ENCODE results near the gene CD99L2.
A peak's percentile ranks its signal among the peaks of the same experiment; 100 is the strongest.
"Not testable (repeated sequence)": the region's sequence is repeated elsewhere in the genome, so short reads cannot be mapped to it uniquely, and the experiment has no call there.

CD99L2 gene

DNA sequence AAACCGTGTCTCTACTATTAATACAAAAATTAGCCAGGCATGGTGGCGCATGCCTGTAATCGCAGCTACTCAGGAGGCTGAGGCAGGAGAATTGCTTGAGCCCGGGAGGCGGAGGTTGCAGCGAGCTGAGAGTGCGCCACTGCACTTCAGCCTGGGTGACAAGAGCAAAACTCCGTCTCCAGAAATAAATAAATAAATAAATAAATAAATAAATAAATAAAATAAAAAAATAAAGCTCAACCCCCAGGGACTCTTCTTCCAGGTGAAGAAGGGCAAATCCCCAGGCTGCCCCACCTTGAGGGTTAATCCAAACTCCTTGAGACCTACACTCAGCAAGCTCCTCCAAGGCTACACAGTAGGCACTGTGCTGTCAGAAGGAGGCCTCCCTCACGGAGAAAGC lies 11.2 kb downstream of the CD99L2 start:
- not testable (repeated sequence) for H4K91ac ChIP-seq (ENCODE audit: low read depth, low read length); H3K18ac ChIP-seq (ENCODE audit: low read length); H3K4me2 ChIP-seq (ENCODE audit: low read length); H3K4me3 ChIP-seq (ENCODE audit: low read depth, low read length); H2BK120ac ChIP-seq (ENCODE audit: insufficient read depth, low read length, poor library complexity); H4K12ac ChIP-seq (ENCODE audit: low read depth, low read length); H4K8ac ChIP-seq (ENCODE audit: low read depth, low read length); H3K23ac ChIP-seq (ENCODE audit: low read length); DNase-seq; H2AFZ ChIP-seq (ENCODE audit: insufficient read depth, low read length, poor library complexity); H2BK12ac ChIP-seq (ENCODE audit: low read length); H3K14ac ChIP-seq (ENCODE audit: low read length); H3K27me3 ChIP-seq (ENCODE audit: insufficient read depth, low read length); H3K9me3 ChIP-seq (ENCODE audit: insufficient read depth, low read depth, low read length); H3K36me3 ChIP-seq (ENCODE audit: control insufficient read depth in 1 of 2, insufficient read depth in 2 of 2, low read length in 2 of 2); H3K4ac ChIP-seq (ENCODE audit: low read depth, low read length); H3K4me1 ChIP-seq (ENCODE audit: control insufficient read depth in 1 of 2, insufficient read depth in 2 of 2, low read length in 2 of 2); H3K79me1 ChIP-seq (ENCODE audit: low read length); H3K9ac ChIP-seq (ENCODE audit: low read length); H3K27ac ChIP-seq (ENCODE audit: low read depth, low read length); H2AK5ac ChIP-seq (ENCODE audit: low read length); H3K79me2 ChIP-seq (ENCODE audit: control insufficient read depth, insufficient read depth, low read length, poor library complexity); H2BK5ac ChIP-seq (ENCODE audit: low read depth, low read length, poor library complexity)
- no CpG with 5 or more reads among the region's 9 CpGs for WGBS (ENCODE audit: extremely low coverage, insufficient coverage, insufficient read length)

- no peak overlapping the region for H3K27ac ChIP-seq (ENCODE audit: low read depth, low read length)
- H3K9me3 ChIP-seq (ENCODE audit: insufficient read depth, low read depth, low read length): no peaks in the 10 kb centered on the region
- no peaks in the 10 kb centered on the region for H3K79me2 ChIP-seq (ENCODE audit: control insufficient read depth, insufficient read depth, low read length, poor library complexity)
- no peaks in the 10 kb centered on the region for H3K36me3 ChIP-seq (ENCODE audit: control insufficient read depth in 1 of 2, insufficient read depth in 2 of 2, low read length in 2 of 2)
- H3K9ac ChIP-seq (ENCODE audit: low read length): no peak overlapping the region
- H3K4me1 ChIP-seq (ENCODE audit: control insufficient read depth in 1 of 2, insufficient read depth in 2 of 2, low read length in 2 of 2): no peaks in the 10 kb centered on the region
- no peaks in the 10 kb centered on the region for H3K79me1 ChIP-seq (ENCODE audit: low read length)
- H3K4me2 ChIP-seq (ENCODE audit: low read length): no peak overlapping the region
- H2BK120ac ChIP-seq (ENCODE audit: insufficient read depth, low read length, poor library complexity): no peak overlapping the region
- no peak overlapping the region for H4K12ac ChIP-seq (ENCODE audit: low read depth, low read length)
- H2AK5ac ChIP-seq (ENCODE audit: low read length): no peak overlapping the region
- no peak overlapping the region for H3K4ac ChIP-seq (ENCODE audit: low read depth, low read length)
- no peak overlapping the region for H3K18ac ChIP-seq (ENCODE audit: low read length)
- no peaks in the 10 kb centered on the region for H3K27me3 ChIP-seq (ENCODE audit: insufficient read depth, low read length)
- H2BK12ac ChIP-seq (ENCODE audit: low read length): no peak overlapping the region
- no peak overlapping the region for H4K8ac ChIP-seq (ENCODE audit: low read depth, low read length)
- H2AFZ ChIP-seq (ENCODE audit: insufficient read depth, low read length, poor library complexity): no peak overlapping the region
- no peak overlapping the region for H3K14ac ChIP-seq (ENCODE audit: low read length)
- no peak overlapping the region for H3K23ac ChIP-seq (ENCODE audit: low read length)
- peak; percentile 31 to 80 for DNase-seq
- no peak overlapping the region for H3K4me3 ChIP-seq (ENCODE audit: low read depth, low read length)
- no CpG with 5 or more reads among the region's 7 CpGs for WGBS (ENCODE audit: extremely low coverage, insufficient coverage, insufficient read length)
- H2BK5ac ChIP-seq (ENCODE audit: low read depth, low read length, poor library complexity): no peak overlapping the region
- no peak overlapping the region for H4K91ac ChIP-seq (ENCODE audit: low read depth, low read length)
Measured at GRCh38 chrX:150886381-150886780, 12.1 kb downstream of the CD99L2 start.

DNA sequence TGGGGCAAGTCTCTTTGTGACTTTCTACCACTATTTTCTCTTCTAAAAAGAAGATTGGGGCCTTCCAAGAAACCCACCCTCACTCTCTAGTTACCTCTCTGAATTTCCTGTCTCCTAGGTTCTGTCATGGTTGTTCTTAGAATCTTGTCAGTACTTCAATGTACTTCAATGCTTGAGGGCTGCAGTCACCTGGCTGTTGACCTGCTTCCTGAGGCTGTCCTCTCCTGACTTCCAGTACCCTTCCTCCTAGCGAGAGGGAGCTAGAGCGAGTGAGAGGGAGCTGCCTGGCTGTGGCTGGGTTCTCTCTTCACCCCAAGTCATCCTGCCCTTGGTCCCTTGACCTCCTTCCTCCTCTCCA lies 17.7 kb downstream of the CD99L2 start:
- no peak overlapping the region for H2AK5ac ChIP-seq (ENCODE audit: low read length)

DNA sequence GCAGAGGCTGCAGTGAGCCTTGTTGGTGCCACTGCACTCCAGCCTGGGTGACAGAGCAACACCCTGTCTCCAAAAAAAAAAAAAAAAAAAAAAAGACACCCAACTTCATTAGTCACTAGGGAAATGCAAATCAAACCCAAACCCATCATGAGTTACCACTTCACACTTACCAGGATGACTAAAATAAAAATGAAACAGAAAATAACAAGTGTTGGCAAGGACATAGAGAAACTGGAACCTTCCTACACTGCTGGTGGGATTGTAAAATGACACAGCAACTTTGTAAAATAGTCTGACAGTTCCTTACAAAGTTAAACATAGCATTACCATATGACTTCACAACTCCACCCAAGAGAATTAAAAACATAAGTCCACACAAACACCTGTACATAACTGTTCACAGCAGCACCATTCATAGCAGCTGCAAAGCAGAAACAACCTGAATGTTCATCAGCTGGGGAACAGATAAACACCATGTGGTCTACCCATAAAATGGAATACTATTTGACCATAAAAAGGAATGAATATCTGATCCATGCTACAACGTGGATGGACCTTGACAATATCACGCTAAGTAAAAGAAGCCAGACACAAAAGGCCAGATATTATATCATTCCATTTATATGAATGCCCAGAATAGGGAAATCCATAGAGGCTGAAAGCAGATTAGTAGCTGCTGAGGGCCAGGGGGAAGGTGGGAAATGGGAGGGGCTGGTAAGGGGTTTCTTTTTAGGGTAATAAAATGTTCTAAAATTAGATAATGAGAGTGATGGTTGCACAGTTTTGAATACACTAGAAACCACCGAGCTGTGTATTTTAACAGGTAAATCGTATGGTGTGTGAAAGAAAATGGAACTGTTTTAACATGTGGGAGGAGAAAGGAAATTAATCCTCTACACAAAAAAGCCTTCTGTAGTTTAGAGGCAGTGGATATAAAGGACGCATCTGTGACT lies 18.3 kb downstream of the CD99L2 start:
- Histone ChIP-seq H2BK120ac (ENCODE audit: insufficient read depth, low read length, poor library complexity) (no peak overlapping the region), H3K79me2 (ENCODE audit: control insufficient read depth, insufficient read depth, low read length, poor library complexity) (no peaks in the 10 kb centered on the region)
- WGBS (ENCODE audit: extremely low coverage, insufficient coverage, insufficient read length): no CpG with 5 or more reads among the region's 5 CpGs

More for the DNA sequence above, 17.7 kb downstream of the CD99L2 start:
- Histone ChIP-seq H3K14ac (ENCODE audit: low read length) (no peak overlapping the region), H3K79me2 (ENCODE audit: control insufficient read depth, insufficient read depth, low read length, poor library complexity) (no peaks in the 10 kb centered on the region), H4K8ac (ENCODE audit: low read depth, low read length) (no peak overlapping the region), H3K4me3 (ENCODE audit: low read depth, low read length) (no peak overlapping the region), H2BK12ac (ENCODE audit: low read length) (no peak overlapping the region), H2AFZ (ENCODE audit: insufficient read depth, low read length, poor library complexity) (no peak overlapping the region), H3K9me3 (ENCODE audit: insufficient read depth, low read depth, low read length) (no peaks in the 10 kb centered on the region), H3K4me2 (ENCODE audit: low read length) (no peak overlapping the region), H3K23ac (ENCODE audit: low read length) (no peak overlapping the region), H3K4ac (ENCODE audit: low read depth, low read length) (no peak overlapping the region), H3K18ac (ENCODE audit: low read length) (no peak overlapping the region), H2BK120ac (ENCODE audit: insufficient read depth, low read length, poor library complexity) (no peak overlapping the region), H4K12ac (ENCODE audit: low read depth, low read length) (no peak overlapping the region), H2BK5ac (ENCODE audit: low read depth, low read length, poor library complexity) (no peak overlapping the region), H4K91ac (ENCODE audit: low read depth, low read length) (no peak overlapping the region), H3K36me3 (ENCODE audit: control insufficient read depth in 1 of 2, insufficient read depth in 2 of 2, low read length in 2 of 2) (no peaks in the 10 kb centered on the region), H3K9ac (ENCODE audit: low read length) (no peak overlapping the region), H3K27me3 (ENCODE audit: insufficient read depth, low read length) (no peaks in the 10 kb centered on the region), H3K4me1 (ENCODE audit: control insufficient read depth in 1 of 2, insufficient read depth in 2 of 2, low read length in 2 of 2) (no peaks in the 10 kb centered on the region), H3K79me1 (ENCODE audit: low read length) (no peaks in the 10 kb centered on the region), H3K27ac (ENCODE audit: low read depth, low read length) (no peak overlapping the region)
- WGBS (ENCODE audit: extremely low coverage, insufficient coverage, insufficient read length): no CpG with 5 or more reads among the region's 2 CpGs
- DNase-seq: no peak

More for the DNA sequence above, 18.3 kb downstream of the CD99L2 start:
- no peak for DNase-seq
- Histone ChIP-seq H2BK5ac (ENCODE audit: low read depth, low read length, poor library complexity) (no peak overlapping the region), H3K9ac (ENCODE audit: low read length) (no peak overlapping the region), H3K27ac (ENCODE audit: low read depth, low read length) (no peak overlapping the region), H3K4me1 (ENCODE audit: control insufficient read depth in 1 of 2, insufficient read depth in 2 of 2, low read length in 2 of 2) (no peaks in the 10 kb centered on the region), H3K14ac (ENCODE audit: low read length) (no peak overlapping the region), H3K23ac (ENCODE audit: low read length) (no peak overlapping the region), H4K91ac (ENCODE audit: low read depth, low read length) (no peak overlapping the region), H3K4me3 (ENCODE audit: low read depth, low read length) (no peak overlapping the region), H3K4ac (ENCODE audit: low read depth, low read length) (no peak overlapping the region), H3K9me3 (ENCODE audit: insufficient read depth, low read depth, low read length) (no peaks in the 10 kb centered on the region), H4K8ac (ENCODE audit: low read depth, low read length) (no peak overlapping the region), H3K18ac (ENCODE audit: low read length) (no peak overlapping the region), H2AFZ (ENCODE audit: insufficient read depth, low read length, poor library complexity) (no peak overlapping the region), H4K12ac (ENCODE audit: low read depth, low read length) (no peak overlapping the region), H3K36me3 (ENCODE audit: control insufficient read depth in 1 of 2, insufficient read depth in 2 of 2, low read length in 2 of 2) (no peaks in the 10 kb centered on the region), H3K4me2 (ENCODE audit: low read length) (no peak overlapping the region), H3K79me1 (ENCODE audit: low read length) (no peaks in the 10 kb centered on the region), H2BK12ac (ENCODE audit: low read length) (no peak overlapping the region), H2AK5ac (ENCODE audit: low read length) (no peak overlapping the region), H3K27me3 (ENCODE audit: insufficient read depth, low read length) (no peaks in the 10 kb centered on the region)
